DND-41 (cell line): ENCODE results near the gene PRR19.

Source experiments
- ATAC-seq: fragments of 200-7000 bp; cut with Tn5 transposase; 3 replicates; pipeline ENCODE4 v1.9.1; 2021; ENCODE audit warnings: low read depth; ENCODE audit not compliant: insufficient read depth
- DNase-seq: peaks from one replicate; pipeline ENCODE4 v3.0.0-alpha.2; 2020
- H2AFZ ChIP-seq: 2 replicates; pipeline ENCODE4 v1.6.0; 2012; ENCODE audit warnings: low read depth, low read length
- H3K27ac ChIP-seq: 2 replicates; pipeline ENCODE4 v1.5.1; 2012; ENCODE audit warnings: low read length, inconsistent platforms
- H3K27me3 ChIP-seq: fragments of 200-600 bp; sonication (generic); 2 replicates; pipeline ENCODE4 v1.6.0; 2012; ENCODE audit warnings: low read length, mild to moderate bottlenecking, inconsistent platforms; ENCODE audit not compliant: insufficient read depth, poor library complexity
- H3K36me3 ChIP-seq: 2 replicates; pipeline ENCODE4 v1.5.1; 2012; ENCODE audit warnings: low read length, inconsistent platforms; ENCODE audit not compliant: insufficient read depth
- H3K4me1 ChIP-seq: 2 replicates; pipeline ENCODE4 v1.5.1; 2012; ENCODE audit warnings: mild to moderate bottlenecking, low read length; ENCODE audit not compliant: insufficient read depth
- H3K4me2 ChIP-seq: 2 replicates; pipeline ENCODE4 v1.6.0; 2012; ENCODE audit warnings: mild to moderate bottlenecking, moderate library complexity, low read length, inconsistent platforms; ENCODE audit not compliant: insufficient read depth
- H3K4me3 ChIP-seq, 2 experiments: fragments of 200-600 bp in 1 of 2; shearing (Covaris generic) in 1 of 2; 2 replicates each; pipeline ENCODE4 v1.5.1; 2012 to 2016; ENCODE audit warnings: inconsistent platforms in 2 of 2, low read length in 2 of 2, mild to moderate bottlenecking in 2 of 2, low read depth in 1 of 2, moderate library complexity in 1 of 2
- H3K79me2 ChIP-seq: 2 replicates; pipeline ENCODE4 v1.6.0; 2012; ENCODE audit warnings: low read length, inconsistent platforms; ENCODE audit not compliant: insufficient read depth
- H3K9ac ChIP-seq: 2 replicates; pipeline ENCODE4 v1.6.0; 2012; ENCODE audit warnings: low read depth, mild to moderate bottlenecking, inconsistent platforms, low read length, moderate library complexity
- H3K9me3 ChIP-seq: 2 replicates; pipeline ENCODE4 v1.5.1; 2012; ENCODE audit warnings: low read length, moderate library complexity, mild to moderate bottlenecking, inconsistent platforms; ENCODE audit not compliant: insufficient read depth, severe bottlenecking
- H4K20me1 ChIP-seq: 2 replicates; pipeline ENCODE4 v1.6.0; 2012; ENCODE audit warnings: low read length; ENCODE audit not compliant: insufficient read depth
- EZH2 ChIP-seq: IDR thresholded peaks from 3 replicates; pipeline ENCODE4 v1.6.1; 2012; ENCODE audit warnings: borderline replicate concordance, low read depth, mild to moderate bottlenecking, moderate library complexity, low read length, inconsistent platforms; ENCODE audit not compliant: severe bottlenecking
- TF ChIP-seq, protein P1 (sequence below): IDR thresholded peaks from 2 replicates; pipeline ENCODE4 v1.5.1; 2012; ENCODE audit warnings: borderline replicate concordance, low read length, moderate library complexity, mild to moderate bottlenecking; ENCODE audit not compliant: poor library complexity, severe bottlenecking; ENCODE audit errors: extremely low read depth

PRR19 gene

DNA sequence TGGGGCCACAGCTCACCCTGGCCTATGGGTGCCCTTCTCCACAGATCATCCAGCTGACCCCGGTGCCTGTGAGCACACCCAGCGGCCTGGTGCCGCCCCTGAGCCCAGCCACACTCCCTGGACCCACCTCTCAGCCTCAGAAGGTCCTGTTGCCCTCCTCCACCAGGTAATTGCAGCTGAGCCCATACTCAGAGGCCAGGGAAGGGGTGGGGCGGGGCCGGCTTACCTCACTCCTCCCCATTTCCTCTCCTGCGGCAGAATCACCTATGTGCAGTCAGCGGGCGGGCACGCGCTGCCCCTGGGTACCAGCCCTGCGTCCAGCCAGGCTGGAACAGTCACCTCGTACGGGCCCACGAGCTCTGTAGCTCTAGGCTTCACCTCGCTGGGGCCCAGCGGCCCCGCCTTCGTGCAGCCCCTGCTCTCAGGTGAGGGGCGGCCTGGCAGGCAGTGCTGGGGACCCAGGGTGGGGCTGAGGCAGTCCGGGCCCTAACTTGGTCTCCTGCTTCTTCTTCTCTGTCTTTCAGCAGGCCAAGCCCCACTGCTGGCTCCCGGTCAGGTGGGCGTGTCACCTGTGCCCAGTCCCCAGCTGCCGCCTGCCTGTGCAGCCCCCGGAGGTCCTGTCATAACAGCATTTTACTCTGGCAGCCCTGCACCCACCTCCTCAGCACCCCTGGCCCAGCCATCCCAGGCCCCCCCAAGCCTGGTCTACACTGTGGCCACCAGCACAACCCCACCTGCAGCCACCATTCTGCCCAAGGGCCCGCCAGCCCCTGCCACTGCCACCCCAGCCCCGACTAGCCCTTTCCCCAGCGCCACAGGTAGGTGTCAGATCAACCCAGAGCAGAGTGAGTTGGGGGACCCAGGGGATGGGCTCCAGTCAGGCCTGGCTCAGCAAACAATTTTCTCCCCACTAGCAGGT is 9.6 kb upstream of the PRR19 start:
- no peak for ATAC-seq
- H3K4me1 ChIP-seq, result no peaks in the 10 kb centered on the region
- H2AFZ ChIP-seq, result no peak overlapping the region
- TF ChIP-seq, protein P1, sequence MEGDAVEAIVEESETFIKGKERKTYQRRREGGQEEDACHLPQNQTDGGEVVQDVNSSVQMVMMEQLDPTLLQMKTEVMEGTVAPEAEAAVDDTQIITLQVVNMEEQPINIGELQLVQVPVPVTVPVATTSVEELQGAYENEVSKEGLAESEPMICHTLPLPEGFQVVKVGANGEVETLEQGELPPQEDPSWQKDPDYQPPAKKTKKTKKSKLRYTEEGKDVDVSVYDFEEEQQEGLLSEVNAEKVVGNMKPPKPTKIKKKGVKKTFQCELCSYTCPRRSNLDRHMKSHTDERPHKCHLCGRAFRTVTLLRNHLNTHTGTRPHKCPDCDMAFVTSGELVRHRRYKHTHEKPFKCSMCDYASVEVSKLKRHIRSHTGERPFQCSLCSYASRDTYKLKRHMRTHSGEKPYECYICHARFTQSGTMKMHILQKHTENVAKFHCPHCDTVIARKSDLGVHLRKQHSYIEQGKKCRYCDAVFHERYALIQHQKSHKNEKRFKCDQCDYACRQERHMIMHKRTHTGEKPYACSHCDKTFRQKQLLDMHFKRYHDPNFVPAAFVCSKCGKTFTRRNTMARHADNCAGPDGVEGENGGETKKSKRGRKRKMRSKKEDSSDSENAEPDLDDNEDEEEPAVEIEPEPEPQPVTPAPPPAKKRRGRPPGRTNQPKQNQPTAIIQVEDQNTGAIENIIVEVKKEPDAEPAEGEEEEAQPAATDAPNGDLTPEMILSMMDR, result no peak
- H3K27me3 ChIP-seq, result no peaks in the 10 kb centered on the region
- H3K36me3 ChIP-seq, result peaks cover 96% of the 10 kb centered on the region
- H3K79me2 ChIP-seq, result no peaks in the 10 kb centered on the region
- no peak for DNase-seq
- no peak overlapping the region for H3K4me2 ChIP-seq
- no peaks in the 10 kb centered on the region for H3K9me3 ChIP-seq
- H3K9ac ChIP-seq, result no peak overlapping the region
- H3K27ac ChIP-seq, result no peak overlapping the region
- H3K4me3 ChIP-seq, result no peak overlapping the region
- peaks cover 40% of the 10 kb centered on the region for H4K20me1 ChIP-seq

DNA sequence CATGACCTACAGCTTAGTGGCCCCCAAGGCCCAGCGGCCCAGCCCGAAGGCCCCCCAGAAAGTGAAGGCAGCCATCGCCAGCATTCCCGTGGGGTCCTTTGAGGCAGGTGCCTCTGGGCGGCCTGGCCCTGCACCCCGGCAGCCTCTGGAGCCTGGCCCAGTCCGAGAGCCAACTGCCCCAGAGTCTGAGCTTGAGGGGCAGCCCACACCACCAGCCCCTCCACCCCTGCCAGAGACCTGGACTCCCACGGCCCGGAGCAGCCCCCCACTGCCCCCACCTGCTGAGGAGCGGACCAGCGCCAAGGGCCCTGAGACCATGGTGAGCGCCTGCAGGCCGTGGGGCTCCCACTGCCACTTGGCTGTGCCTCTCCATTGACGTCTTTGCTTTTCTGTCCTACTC is 9.0 kb upstream of the PRR19 start:
- peaks cover 90% of the 10 kb centered on the region for H3K36me3 ChIP-seq
- TF ChIP-seq, protein P1, result no peak
- no peak for TF ChIP-seq EZH2
- no peak overlapping the region for H3K4me2 ChIP-seq

DNA sequence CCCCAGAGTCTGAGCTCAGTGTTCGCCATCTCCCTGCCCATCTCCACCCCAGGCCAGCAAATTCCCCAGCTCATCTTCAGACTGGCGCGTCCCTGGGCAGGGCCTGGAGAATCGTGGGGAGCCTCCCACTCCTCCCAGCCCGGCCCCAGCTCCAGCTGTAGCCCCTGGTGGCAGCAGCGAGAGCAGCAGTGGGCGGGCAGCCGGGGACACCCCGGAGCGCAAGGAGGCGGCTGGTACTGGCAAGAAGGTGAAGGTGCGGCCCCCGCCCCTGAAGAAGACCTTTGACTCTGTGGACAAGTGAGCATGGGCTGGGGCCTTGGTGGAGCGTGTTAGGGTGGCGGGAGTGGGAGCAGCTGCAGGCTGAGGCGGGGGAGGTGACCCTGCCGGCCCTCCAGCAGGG is 8.4 kb upstream of the PRR19 start:
- Histone ChIP-seq H3K36me3 (peaks cover 84% of the 10 kb centered on the region), H3K9me3 (no peaks in the 10 kb centered on the region), H3K79me2 (no peaks in the 10 kb centered on the region), H3K4me3 (no peak overlapping the region), H3K27me3 (no peaks in the 10 kb centered on the region), H3K9ac (no peak overlapping the region), H2AFZ (no peak overlapping the region), H3K4me2 (no peak overlapping the region), H3K4me1 (no peaks in the 10 kb centered on the region), H4K20me1 (peaks cover 40% of the 10 kb centered on the region), H3K27ac (no peak overlapping the region)
- no peak for DNase-seq
- TF ChIP-seq EZH2, result no peak
- TF ChIP-seq, protein P1, result peak; percentile 28
- no peak for ATAC-seq

More for the DNA sequence above, 9.0 kb upstream of the PRR19 start:
- Histone ChIP-seq H3K9me3 (no peaks in the 10 kb centered on the region), H2AFZ (no peak overlapping the region), H4K20me1 (peaks cover 40% of the 10 kb centered on the region), H3K4me1 (no peaks in the 10 kb centered on the region), H3K4me3 (no peak overlapping the region), H3K27ac (no peak overlapping the region), H3K27me3 (no peaks in the 10 kb centered on the region), H3K9ac (no peak overlapping the region), H3K79me2 (no peaks in the 10 kb centered on the region)
- DNase-seq (no peak), ATAC-seq (no peak)
